ENCODE results near the gene SF3A1.

GRCh38 chr22:30305519-30305905, 51.2 kb downstream of the SF3A1 start:
- peak in 1 of 2 donors; percentile 62 for TF ChIP-seq POLR2A (IDR thresholded peaks at IDR 0.05)
- TF ChIP-seq, protein P1, sequence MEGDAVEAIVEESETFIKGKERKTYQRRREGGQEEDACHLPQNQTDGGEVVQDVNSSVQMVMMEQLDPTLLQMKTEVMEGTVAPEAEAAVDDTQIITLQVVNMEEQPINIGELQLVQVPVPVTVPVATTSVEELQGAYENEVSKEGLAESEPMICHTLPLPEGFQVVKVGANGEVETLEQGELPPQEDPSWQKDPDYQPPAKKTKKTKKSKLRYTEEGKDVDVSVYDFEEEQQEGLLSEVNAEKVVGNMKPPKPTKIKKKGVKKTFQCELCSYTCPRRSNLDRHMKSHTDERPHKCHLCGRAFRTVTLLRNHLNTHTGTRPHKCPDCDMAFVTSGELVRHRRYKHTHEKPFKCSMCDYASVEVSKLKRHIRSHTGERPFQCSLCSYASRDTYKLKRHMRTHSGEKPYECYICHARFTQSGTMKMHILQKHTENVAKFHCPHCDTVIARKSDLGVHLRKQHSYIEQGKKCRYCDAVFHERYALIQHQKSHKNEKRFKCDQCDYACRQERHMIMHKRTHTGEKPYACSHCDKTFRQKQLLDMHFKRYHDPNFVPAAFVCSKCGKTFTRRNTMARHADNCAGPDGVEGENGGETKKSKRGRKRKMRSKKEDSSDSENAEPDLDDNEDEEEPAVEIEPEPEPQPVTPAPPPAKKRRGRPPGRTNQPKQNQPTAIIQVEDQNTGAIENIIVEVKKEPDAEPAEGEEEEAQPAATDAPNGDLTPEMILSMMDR (IDR thresholded peaks at IDR 0.05): no peak

Measured in heart left ventricle (tissue), 13 donors.